Thymus (tissue), 11 donors: Measurements from ENCODE around the gene STARD10. TPM values are rescaled to one million over a fixed set of nuclear protein-coding genes. Genes with fewer than 3 reads are reported as not detected.
A peak's percentile ranks its signal among the peaks of the same experiment; 100 is the strongest.

Source experiments
- DNase-seq, 9 donors: peaks; one replicate each; pipeline ENCODE4 v3.0.0-alpha.2; 2013; ENCODE audit warnings: low spot score in 9 of 9, low read depth in 6 of 9, missing footprints in 1 of 9
- H3K27ac ChIP-seq, 2 donors: one replicate each; pipeline ENCODE4 v1.5.1; 2013; ENCODE audit warnings: control low read depth in 1 of 2, low read depth in 1 of 2, low read length in 1 of 2, mild to moderate bottlenecking in 1 of 2, moderate library complexity in 1 of 2
- H3K27me3 ChIP-seq, 2 donors: one replicate each; pipeline ENCODE4 v1.5.1; 2013; ENCODE audit warnings: low read length in 1 of 2; ENCODE audit not compliant: control insufficient read depth in 2 of 2, insufficient read depth in 1 of 2
- H3K36me3 ChIP-seq, 2 donors: one replicate each; pipeline ENCODE4 v1.5.1; 2013; ENCODE audit warnings: low read length in 1 of 2, mild to moderate bottlenecking in 1 of 2, moderate library complexity in 1 of 2; ENCODE audit not compliant: control insufficient read depth in 2 of 2, insufficient read depth in 2 of 2
- H3K4me1 ChIP-seq, 2 donors: one replicate each; pipeline ENCODE4 v1.5.1; 2013; ENCODE audit warnings: low read length in 2 of 2; ENCODE audit not compliant: control insufficient read depth in 2 of 2, insufficient read depth in 2 of 2
- H3K4me3 ChIP-seq, 2 donors: one replicate each; pipeline ENCODE4 v1.5.1; 2013; ENCODE audit warnings: low read length in 2 of 2, control low read depth in 1 of 2, mild to moderate bottlenecking in 1 of 2
- H3K9me3 ChIP-seq, 2 donors: one replicate each; pipeline ENCODE4 v1.5.1; 2013; ENCODE audit warnings: low read length in 1 of 2, mild to moderate bottlenecking in 1 of 2; ENCODE audit not compliant: control insufficient read depth in 2 of 2, insufficient read depth in 1 of 2
- WGBS: extraction: QIAGEN DNeasy Blood & Tissue Kit; methylation state at CpG from one replicate; pipeline ENCODE4 v1.1.7; 2013; 5-methylcytosine and 5-hydroxymethylcytosine counted together
- polyA plus RNA-seq: library from polyadenylated mRNA; stranded (reverse); fragments of 200-250 nt; gene quantifications from one replicate; pipeline ENCODE4 v1.2.3, GENCODE V29; 2013
- total RNA-seq: library from RNA; stranded (reverse); fragments of 120-200 nt; gene quantifications from one replicate; pipeline ENCODE4 v1.2.4, GENCODE V29; 2013
- donor health status: healthy.

The STARD10 gene
- total and polyA plus RNA-seq, 2 donors = 39.7 to 41.5 TPM

GRCh38 chr11:72724021-72724551 is 69.8 kb downstream of the STARD10 start:
- WGBS = 97% methylated on average over 5 of the region's 5 CpGs
- H3K4me3 ChIP-seq = no peak overlapping the region
- peaks cover 7 to 24% of the 10 kb centered on the region in 2 donors for H3K36me3 ChIP-seq
- no peak for DNase-seq
- H3K27ac ChIP-seq = no peak overlapping the region
- H3K4me1 ChIP-seq = peaks cover 26 to 45% of the 10 kb centered on the region in 2 donors
- no peaks in the 10 kb centered on the region for H3K27me3 ChIP-seq
- H3K9me3 ChIP-seq = no peaks in the 10 kb centered on the region

GRCh38 chr11:72723508-72723907 is 70.3 kb downstream of the STARD10 start:
- no peaks in the 10 kb centered on the region for H3K9me3 ChIP-seq
- H3K36me3 ChIP-seq = peaks cover 12 to 29% of the 10 kb centered on the region in 2 donors
- H3K4me1 ChIP-seq = peaks cover 26 to 47% of the 10 kb centered on the region in 2 donors
- H3K27ac ChIP-seq = no peak overlapping the region
- WGBS = 95% methylated on average over 9 of the region's 9 CpGs
- no peaks in the 10 kb centered on the region for H3K27me3 ChIP-seq
- no peak overlapping the region for H3K4me3 ChIP-seq
- no peak for DNase-seq

- whole genome bisulfite sequencing = 0% methylated on average over 10 of the region's 10 CpGs
- DNase-seq = peak; percentile 80 to 96 (median 90)
- Histone ChIP-seq H3K9me3 (no peaks in the 10 kb centered on the region), H3K27ac (peak overlapping the region; percentile 95 to 97), H3K4me1 (peaks cover 26 to 50% of the 10 kb centered on the region in 2 donors), H3K27me3 (no peaks in the 10 kb centered on the region), H3K4me3 (peak overlapping the region; percentile 67 to 83), H3K36me3 (peaks cover 19 to 36% of the 10 kb centered on the region in 2 donors)
These were observed 71.6 kb downstream of the STARD10 start for GRCh38 chr11:72722050-72722748.

DNA sequence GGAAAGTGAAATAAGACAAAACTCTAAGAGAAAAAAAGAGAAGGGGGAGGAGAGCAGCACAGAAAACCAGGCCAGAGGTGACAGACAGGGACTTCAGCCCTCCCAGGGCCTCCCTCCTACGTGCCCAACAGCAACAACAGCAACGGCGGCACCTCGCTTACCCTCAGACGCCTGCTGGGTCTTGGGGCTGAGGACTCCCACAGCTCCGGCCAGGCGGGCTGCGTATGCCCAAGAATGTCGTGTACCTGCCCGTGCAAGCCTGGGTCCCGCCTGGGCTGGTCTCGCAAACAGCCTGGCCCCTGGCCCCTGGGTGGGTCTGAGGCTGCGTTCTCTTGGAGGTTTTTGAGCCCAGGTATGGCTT is 72.2 kb downstream of the STARD10 start:
- Histone ChIP-seq H3K36me3 (peaks cover 23 to 39% of the 10 kb centered on the region in 2 donors), H3K4me3 (peak overlapping the region; percentile 67 to 83), H3K4me1 (peaks cover 26 to 50% of the 10 kb centered on the region in 2 donors), H3K9me3 (no peaks in the 10 kb centered on the region), H3K27ac (peak overlapping the region; percentile 95 to 97), H3K27me3 (no peaks in the 10 kb centered on the region)
- WGBS = 6% methylated on average over 13 of the region's 13 CpGs
- peak in 3 of 9 donors; percentile 32 to 40 (median 34) for DNase-seq

DNA sequence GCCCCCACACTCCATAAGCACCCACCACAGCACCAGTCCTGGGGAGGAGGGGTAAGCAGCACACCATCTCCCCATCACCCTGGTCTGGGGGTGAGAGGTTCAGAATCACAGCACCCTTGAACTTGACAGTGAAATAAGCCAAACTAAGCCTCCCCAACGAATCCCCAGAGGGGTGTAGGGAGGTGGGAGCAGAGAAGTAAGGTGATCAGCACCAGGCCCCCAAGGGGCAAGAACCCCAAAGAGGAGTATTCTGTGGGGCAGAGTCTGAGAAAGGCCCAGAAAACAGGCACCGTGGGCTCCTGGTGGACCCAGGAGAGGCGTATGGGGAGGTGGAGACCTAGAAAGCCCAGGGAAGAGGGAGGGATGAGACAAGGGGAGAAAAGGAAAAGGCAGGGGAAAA is 72.6 kb downstream of the STARD10 start:
- H3K27ac ChIP-seq = peak overlapping the region; percentile 95 to 97
- peaks cover 26 to 54% of the 10 kb centered on the region in 2 donors for H3K4me1 ChIP-seq
- H3K36me3 ChIP-seq = peaks cover 23 to 37% of the 10 kb centered on the region in 2 donors
- H3K27me3 ChIP-seq = no peaks in the 10 kb centered on the region
- DNase-seq = no peak
- H3K4me3 ChIP-seq = peak overlapping the region; percentile 67 to 83
- no peaks in the 10 kb centered on the region for H3K9me3 ChIP-seq
- whole genome bisulfite sequencing = 27% methylated on average over 3 of the region's 3 CpGs

- Histone ChIP-seq H3K9me3 (no peaks in the 10 kb centered on the region), H3K27me3 (no peaks in the 10 kb centered on the region), H3K36me3 (peaks cover 19 to 33% of the 10 kb centered on the region in 2 donors), H3K4me3 (peak overlapping the region; percentile 67 to 83), H3K27ac (no peak overlapping the region), H3K4me1 (peaks cover 26 to 55% of the 10 kb centered on the region in 2 donors)
- no peak for DNase-seq
- WGBS = 96% methylated on average over 4 of the region's 4 CpGs
These were observed 73.1 kb downstream of the STARD10 start for GRCh38 chr11:72720784-72721183.

GRCh38 chr11:72720047-72720446 is 73.8 kb downstream of the STARD10 start:
- DNase-seq = no peak
- Histone ChIP-seq H3K4me3 (peak overlapping the region in 1 of 2 donors; percentile 83), H3K9me3 (no peaks in the 10 kb centered on the region), H3K27ac (no peak overlapping the region), H3K36me3 (peaks cover 19 to 36% of the 10 kb centered on the region in 2 donors), H3K4me1 (peaks cover 25 to 47% of the 10 kb centered on the region in 2 donors), H3K27me3 (no peaks in the 10 kb centered on the region)
- 76% methylated on average over 3 of the region's 3 CpGs for WGBS

DNA sequence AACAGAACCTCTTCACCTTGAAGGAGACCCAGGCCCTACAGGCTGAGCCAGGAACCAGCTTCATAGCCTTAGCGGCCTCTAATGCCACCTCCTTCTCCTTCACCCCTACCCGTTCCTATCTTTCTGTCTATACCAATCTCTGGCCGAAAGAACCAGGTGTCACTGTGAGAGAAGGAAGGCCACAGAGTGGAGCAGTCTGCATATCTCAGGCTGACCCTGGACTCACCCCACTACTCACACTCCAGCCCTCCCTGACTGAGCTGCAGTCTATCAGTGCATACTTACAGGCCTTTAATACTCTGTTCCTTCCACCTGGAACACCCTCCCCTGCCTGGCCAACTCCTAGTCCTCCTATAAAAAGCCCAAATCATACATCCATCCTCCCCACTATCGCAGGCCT is 74.3 kb downstream of the STARD10 start:
- Histone ChIP-seq H3K9me3 (no peaks in the 10 kb centered on the region), H3K4me3 (no peak overlapping the region), H3K27me3 (no peaks in the 10 kb centered on the region), H3K36me3 (peaks cover 20 to 40% of the 10 kb centered on the region in 2 donors), H3K27ac (no peak overlapping the region), H3K4me1 (peaks cover 24 to 46% of the 10 kb centered on the region in 2 donors)
- no peak for DNase-seq
- 96% methylated on average over 4 of the region's 4 CpGs for WGBS

DNA sequence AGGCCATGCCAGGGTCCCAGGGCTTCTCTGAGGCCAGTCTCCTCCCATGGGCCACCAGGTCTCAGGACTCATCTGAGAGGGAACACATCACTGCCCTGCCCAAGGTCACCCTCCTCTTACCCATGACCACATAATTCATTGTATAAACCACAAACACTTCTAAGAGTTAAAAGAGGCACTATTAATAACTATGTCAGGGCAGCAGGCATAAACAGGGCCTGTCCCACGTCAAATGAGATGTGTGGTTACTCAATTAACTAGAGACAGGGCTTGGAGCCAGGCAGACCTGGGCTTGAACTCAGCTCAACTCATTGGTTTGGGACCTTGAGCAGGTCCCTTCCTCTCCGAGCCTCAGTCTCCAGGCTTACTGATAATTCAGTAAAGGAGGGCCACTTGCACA is 74.7 kb downstream of the STARD10 start:
- Histone ChIP-seq H3K4me3 (no peak overlapping the region), H3K27ac (no peak overlapping the region), H3K4me1 (peaks cover 24 to 46% of the 10 kb centered on the region in 2 donors), H3K36me3 (peaks cover 24 to 42% of the 10 kb centered on the region in 2 donors), H3K9me3 (no peaks in the 10 kb centered on the region), H3K27me3 (no peaks in the 10 kb centered on the region)
- WGBS = 87% methylated on average over 2 of the region's 2 CpGs
- no peak for DNase-seq
